ENCODE measurements around the gene PSME4. TPM values are rescaled to one million over a fixed set of nuclear protein-coding genes. Genes with fewer than 3 reads are reported as not detected.

PSME4 gene
- total RNA-seq, 1 experiment from 2014 or later: 87.4 TPM

- Histone ChIP-seq H4K5ac (ENCODE audit: insufficient read length, low read depth, low read length) (no peak overlapping the region), H3K14ac (ENCODE audit: insufficient read depth, low read length) (no peak overlapping the region), H3K4me1 (ENCODE audit: insufficient read depth, low read length) (no peaks in the 10 kb centered on the region), H3K18ac (ENCODE audit: insufficient read length, low read depth, low read length) (no peak overlapping the region), H3K4me2 (ENCODE audit: insufficient read depth, insufficient read length, low read length) (no peak overlapping the region), H4K20me1 (ENCODE audit: control insufficient read depth, insufficient read depth, insufficient read length) (no peaks in the 10 kb centered on the region), H3K4ac (ENCODE audit: low read depth, low read length) (no peak overlapping the region), H3K9me3 (ENCODE audit: control insufficient read depth, low read depth, low read length) (no peaks in the 10 kb centered on the region), H3K27me3 (ENCODE audit: insufficient read depth, low read length) (no peaks in the 10 kb centered on the region), H3K23ac (ENCODE audit: insufficient read length, low read depth, low read length) (no peak overlapping the region), H3K9ac (ENCODE audit: extremely low read depth, insufficient read length, low read length) (no peak overlapping the region), H3K23me2 (ENCODE audit: insufficient read length, low read depth, low read length, poor library complexity, severe bottlenecking) (no peaks in the 10 kb centered on the region), H3K56ac (ENCODE audit: insufficient read length, low read depth, low read length) (no peak overlapping the region), H3K79me1 (ENCODE audit: insufficient read depth, low read depth, low read length, poor library complexity, severe bottlenecking) (no peaks in the 10 kb centered on the region), H2BK120ac (ENCODE audit: low read depth, low read length, poor library complexity, severe bottlenecking) (no peak overlapping the region), H4K91ac (ENCODE audit: insufficient read length, low read depth, low read length) (no peak overlapping the region), H2AK5ac (ENCODE audit: insufficient read length, low read length) (no peak overlapping the region), H2AFZ (ENCODE audit: low read length) (no peak overlapping the region), H2BK5ac (ENCODE audit: insufficient read length, low read length) (no peak overlapping the region), H3K79me2 (ENCODE audit: insufficient read depth, low read length) (peaks cover 11% of the 10 kb centered on the region; the same call in 1 of the 2 replicates), H2BK15ac (ENCODE audit: low read depth, low read length) (no peak overlapping the region), H4K8ac (replicated peaks; ENCODE audit: insufficient read length, low read depth, low read length) (no peak overlapping the region), H3K27ac (ENCODE audit: insufficient read length, low read depth, low read length) (no peak overlapping the region), H2BK20ac (ENCODE audit: low read depth, low read length, poor library complexity, severe bottlenecking) (no peak overlapping the region), H3T11ph (ENCODE audit: low read length) (no peak overlapping the region), H2BK12ac (ENCODE audit: insufficient read length, low read depth, low read length) (no peak overlapping the region)
- no peaks in the 10 kb centered on the region for H3K9me3 Mint-ChIP-seq
- no peaks in the 10 kb centered on the region for H3K27me3 Mint-ChIP-seq (ENCODE audit: low read depth)
- no CpG with 5 or more reads among the region's 1 CpG for WGBS (ENCODE audit: extremely low coverage, insufficient read length, low lambda C conversion rate)
- H3K36me3 Mint-ChIP-seq (ENCODE audit: insufficient read depth in 1 of 3, low read depth in 3 of 3): peaks cover 12 to 38% (median 29%) of the 10 kb centered on the region in 3 experiments; a peak in 6 of 7 replicates
- peaks cover 7% of the 10 kb centered on the region in 2 experiments for H3K4me1 Mint-ChIP-seq
- no peak for TF ChIP-seq CTCF (conservative IDR thresholded peaks at IDR 0.05)
- no peak for DNase-seq
- H3K4me3 Mint-ChIP-seq: no peak overlapping the region
- peak overlapping the region in 1 of 3 experiments; percentile 50; a peak in 1 of 7 replicates for H3K27ac Mint-ChIP-seq
Observed at GRCh38 chr2:53949457-53949856, 21.3 kb downstream of the PSME4 start.
